Glomerular endothelial cell (primary cell): ENCODE results near the gene UBE2J2. TPM values are rescaled to one million over a fixed set of nuclear protein-coding genes. Genes with fewer than 3 reads are reported as not detected.

Source experiments
- DNase-seq: peaks from one replicate; pipeline ENCODE4 v3.0.0-alpha.2; 2011; ENCODE audit warnings: low read depth, low spot score; ENCODE audit errors: extremely low read depth
- total RNA-seq: library from RNA; depleted of rRNA; stranded (reverse); fragments of >200 nt; gene quantifications from 2 replicates; pipeline ENCODE4 v1.2.3, GENCODE V29; 2015

UBE2J2 gene
- total RNA-seq, 1 donor from 2014 or later: 80.3 TPM

DNA sequence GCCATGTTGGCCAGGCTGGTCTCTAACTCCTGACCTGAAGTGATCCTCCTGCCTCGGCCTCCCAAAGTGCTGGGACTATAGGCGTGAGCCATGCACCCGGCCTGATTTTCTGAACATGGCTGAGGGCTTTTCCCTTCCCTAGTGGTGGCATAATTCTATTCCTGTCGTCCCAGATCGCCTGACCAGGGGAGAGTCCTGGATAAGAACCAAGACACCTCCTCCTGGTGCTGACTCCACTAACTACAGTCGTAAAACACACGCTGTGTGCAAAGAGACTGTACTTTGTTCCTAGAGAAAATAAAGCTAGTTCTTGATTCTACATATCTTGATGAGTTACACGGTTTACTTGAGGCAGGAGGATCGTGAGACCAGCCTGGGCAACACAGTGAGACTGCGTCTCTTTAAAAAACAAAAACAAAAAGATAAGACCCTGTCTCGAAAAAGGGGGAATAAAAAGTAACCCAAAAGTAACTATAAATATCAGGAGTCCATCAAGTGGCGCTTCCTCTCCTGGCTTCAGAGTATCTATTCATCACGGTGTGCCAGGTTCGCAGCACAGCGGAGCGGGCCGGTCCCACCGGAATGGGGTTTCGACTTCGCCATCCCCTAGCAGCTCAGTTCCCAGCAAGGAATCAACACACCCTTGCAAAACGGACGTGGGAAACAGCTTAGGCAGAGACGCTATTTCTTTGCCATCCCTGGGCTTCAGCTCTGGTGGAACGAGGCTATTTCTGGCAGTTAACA lies 42.8 kb downstream of the UBE2J2 start:
- no peak for DNase-seq

DNA sequence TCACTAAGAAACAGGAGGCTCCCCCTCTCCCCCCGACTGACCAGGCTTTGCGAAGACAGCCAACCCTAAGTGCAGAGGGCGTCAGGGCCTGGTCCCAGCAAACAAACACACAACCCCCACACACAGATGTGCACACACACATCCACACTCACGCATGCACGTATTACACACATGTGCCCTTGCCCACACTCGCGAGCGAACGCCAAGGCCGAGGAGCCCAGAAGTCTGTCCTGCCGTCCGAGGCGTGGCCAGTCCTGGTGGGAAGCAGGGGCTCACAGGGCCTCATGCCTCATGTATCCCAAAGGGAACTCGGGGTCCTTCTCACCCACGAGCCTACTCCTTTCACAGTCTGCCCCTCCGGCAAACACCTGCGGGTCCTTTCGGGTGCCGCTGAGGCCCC lies 43.9 kb downstream of the UBE2J2 start:
- no peak for DNase-seq

DNA sequence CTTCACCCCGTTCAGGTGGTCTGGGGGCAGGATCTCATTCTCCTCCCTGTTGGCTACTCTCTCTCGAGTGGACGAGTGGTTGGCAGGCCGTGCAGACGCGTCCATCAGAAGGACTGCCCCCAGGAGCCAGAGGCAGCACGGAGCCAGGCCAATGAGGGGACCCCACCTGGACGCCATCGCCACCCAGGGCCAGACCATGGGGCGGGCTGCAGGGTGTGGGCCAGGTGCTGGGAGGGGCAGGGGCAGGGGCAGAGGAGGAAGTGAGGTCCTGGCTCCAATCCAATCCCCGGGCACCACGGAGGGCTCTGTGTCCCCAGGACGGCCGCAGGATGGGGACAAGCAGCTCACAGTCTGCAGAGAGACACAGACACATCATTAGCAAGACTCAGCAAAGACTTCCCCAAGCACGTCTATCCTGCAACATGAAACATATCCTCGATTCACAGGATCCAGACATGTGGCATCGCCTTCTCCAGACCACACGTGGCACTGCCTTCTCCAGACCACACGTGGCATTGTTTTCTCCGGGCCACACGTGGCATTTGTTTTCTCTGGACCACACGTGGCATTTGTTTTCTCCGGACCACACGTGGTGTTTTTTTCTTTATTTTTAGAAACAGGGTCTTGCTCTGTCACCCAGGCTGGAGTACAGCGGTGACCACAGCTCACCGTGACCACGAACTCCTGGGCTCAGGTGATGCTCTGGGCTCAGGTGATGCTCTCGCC lies 44.9 kb downstream of the UBE2J2 start:
- no peak for DNase-seq

DNA sequence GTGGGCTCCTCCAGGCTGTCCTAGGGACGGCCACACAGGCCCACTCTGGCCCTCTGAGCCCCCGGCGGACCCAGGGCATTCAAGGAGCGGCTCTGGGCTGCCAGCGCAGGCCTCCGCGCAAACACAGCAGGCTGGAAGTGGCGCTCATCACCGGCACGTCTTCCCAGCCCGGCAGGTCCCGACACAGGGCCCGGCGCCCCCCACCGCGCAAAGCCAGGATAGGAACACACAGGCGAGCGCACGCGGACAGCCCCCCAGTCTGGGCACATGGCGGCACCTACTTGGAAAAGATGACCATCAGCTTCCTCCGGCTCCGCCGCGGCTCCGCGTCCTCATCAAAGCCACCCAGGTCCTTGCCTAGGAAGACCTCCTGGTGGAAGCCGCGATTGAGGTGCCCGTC lies 45.5 kb downstream of the UBE2J2 start:
- DNase-seq: no peak

DNA sequence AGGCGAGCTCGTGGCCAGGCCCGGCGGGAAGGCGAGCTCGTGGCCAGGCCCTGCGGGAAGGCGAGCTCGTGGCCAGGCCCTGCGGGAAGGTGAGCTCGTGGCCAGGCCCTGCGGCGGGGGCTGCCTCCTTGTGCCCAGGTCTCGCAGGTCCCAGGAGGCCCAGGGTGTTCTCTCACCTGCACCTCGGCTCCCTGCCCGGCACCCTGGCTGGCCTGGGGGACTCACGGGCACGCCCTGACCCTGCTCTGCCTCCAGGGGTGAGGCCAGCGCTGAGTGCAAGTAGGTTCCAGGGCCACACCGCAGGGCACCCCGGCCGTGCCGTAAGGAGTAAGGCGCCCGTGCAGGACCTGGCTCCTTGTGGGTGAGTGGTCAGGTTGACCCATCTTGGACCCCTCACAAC lies 46.3 kb downstream of the UBE2J2 start:
- DNase-seq: no peak

DNA sequence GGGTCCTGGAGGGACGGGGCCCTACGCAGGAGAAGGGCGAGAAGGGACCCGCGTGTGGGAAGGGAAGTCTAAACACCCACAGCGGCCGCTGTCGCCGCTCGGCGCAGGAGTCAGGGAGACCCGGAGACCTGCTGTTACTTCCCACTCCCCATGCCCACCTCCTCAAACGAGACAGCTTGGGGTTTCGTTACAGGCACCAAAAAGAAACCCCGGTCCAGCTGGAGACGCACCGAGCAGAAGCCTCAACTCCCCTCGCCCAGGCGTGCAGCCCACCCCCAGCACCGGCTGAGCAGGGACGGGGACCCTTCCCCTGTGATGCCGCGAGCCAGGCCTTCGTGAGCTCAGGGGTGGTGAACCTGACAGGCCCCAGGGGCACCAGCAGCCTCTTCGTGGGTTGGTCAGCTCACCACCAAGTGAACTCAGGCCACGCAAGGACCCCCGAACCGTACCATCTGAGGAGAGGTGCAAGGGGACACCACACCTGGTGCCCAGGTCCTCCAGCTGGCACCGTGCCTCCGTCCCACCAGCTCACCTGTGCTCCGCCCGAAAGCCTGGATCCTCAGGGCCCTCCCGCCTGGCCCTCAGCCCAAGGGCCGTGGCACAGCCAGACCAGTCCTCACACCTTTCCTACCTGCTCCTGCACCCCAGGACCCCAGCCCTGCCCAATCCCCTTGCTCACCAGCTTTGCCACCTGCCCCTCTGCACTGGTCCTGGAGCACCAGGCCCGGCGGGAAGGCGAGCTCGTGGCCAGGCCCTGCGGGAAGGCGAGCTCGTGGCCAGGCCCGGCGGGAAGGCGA lies 46.9 kb downstream of the UBE2J2 start:
- DNase-seq: no peak

DNA sequence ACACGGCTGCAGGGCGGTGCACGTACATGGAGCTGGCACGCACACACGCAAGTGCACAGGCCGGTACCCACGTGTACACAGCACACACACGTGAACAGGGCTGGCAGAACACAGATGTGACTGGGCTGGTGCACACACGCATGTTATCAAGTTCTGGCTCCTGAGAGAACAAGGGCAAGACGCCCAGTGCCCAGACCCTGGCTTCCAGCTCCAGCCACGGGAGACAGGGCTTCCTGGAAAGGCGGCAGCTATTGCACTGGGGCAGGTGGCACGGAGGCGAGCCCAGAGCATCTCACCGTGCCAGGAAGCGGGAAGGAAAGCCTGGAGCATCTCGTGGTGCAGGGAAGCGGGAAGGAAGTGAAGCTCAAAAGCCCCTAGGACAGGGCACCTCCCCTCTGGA lies 47.7 kb downstream of the UBE2J2 start:
- DNase-seq: no peak

DNA sequence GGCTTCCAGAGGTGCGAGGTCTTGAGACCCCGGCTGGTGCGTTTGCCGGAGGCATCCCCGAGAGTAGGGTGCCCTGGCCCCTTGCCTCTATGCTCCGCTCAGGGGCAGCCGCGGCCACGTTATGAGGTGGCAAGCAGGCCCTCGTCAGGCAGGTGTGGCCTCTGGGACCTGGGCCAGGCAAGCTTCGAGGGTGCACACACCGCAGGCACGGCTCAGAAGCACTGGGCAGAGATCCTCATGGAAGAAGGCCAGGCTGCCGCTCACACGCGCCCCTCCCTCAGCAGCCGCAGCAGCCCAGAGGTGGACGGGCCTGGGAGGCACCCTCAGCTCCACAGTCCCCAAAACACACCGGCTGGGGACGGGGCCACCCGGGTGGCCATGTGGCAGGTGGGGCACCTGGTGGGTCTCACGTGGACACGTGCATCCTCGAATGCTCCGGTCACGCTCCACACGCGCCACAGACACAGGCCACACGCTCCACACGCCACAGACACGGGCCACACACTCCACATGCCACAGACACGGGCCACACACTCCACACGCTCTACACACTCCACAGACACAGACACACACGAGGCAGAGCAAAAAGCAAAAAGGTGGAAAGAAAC lies 48.3 kb downstream of the UBE2J2 start:
- DNase-seq: no peak

DNA sequence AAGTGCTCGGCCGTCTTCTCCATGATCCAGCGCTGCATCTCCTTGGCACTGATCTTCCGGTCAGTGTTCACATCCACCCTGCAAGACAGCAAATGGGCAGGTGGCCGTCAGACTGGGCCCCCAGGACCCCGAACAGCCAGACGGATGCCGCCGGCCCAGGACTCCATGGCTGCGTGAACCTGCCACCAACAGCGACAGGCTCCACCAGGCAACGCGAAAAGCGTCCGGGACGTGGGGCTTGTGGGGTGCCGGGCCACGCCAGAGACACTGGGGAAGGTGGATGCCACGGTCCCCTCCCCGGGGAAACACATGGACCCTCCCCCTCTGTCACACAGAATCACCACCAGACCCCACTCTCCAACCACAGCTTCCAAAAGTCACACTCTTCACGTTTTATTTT lies 49.8 kb downstream of the UBE2J2 start:
- no peak for DNase-seq

DNA sequence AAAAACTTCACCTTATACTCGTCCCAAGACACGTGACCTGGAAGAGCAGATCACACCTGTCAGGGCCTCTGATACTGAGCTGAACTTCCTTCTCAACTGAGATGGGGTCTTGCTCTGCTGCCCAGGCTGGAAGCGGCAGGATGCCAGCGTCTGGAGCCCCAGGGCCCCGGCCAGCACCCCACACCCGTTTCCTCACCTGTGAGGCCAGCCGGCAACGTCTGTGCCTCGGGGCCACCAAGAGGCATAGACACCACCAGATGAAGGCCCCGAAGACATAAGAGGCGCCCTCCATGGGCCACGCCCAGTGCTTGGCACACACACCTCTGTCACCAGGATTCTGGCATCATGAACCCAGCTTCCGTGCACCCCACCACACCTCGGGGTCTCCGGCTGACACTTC lies 50.3 kb downstream of the UBE2J2 start:
- no peak for DNase-seq

DNA sequence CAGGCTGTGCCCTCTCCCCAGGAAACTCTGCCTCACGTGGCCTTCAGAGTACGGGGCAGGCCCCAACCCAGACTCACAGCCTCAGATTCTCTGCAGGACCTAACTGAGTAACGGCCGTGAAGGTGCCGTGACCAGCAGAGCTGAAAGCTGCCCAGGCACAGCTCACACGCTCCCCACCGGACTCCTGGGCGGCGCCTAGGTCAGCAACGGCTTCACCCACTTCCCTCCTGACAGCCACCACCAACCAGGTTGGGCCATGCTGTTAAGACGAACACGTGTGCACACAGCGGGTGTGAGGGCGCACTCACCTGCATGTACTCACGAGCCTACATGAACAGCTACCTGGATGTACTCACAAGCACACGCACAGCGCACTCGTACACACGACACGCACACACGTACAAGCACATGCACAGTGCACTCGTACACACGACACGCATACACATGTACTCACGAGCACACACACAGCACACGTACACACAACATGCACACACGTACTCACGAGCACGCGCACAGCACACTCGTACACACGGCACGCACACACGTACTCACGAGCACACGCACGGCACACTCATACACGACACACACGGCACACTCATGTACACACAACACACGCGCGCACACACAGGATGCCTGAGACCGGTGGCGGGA lies 51.0 kb downstream of the UBE2J2 start:
- DNase-seq: no peak

DNA sequence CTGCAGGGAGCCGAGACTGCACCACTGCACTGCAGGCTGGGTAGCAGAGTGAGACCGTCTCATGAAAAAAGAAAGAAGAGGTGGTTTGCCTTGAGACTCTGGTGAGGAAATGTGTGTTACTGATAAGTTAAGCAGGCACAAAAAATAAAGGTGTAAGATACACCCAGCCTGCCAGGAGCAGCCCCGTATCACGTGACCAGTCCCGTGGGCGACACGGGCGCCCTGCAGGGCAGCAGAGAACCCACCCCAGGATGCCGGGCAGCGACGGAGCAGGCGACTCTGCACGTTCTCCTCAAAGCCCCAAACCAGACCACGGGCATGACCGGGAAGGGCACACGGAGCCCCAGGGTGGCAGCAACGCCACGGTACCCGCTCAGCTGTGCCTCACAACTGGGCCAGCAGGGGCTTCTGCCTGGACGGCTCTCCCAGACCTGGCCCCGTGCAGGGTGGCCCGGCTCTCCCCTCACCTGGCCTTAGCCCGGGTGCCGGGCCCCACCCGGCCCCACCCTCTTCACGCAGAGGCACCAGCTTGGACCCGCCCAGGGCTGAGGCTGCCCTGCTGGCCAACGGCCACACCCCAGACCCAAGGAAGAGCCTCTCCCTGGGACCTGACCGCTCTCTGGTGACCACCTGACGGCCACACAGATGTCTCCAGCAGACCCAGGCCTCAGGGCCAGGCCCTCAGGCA lies 51.6 kb downstream of the UBE2J2 start:
- DNase-seq: no peak

DNA sequence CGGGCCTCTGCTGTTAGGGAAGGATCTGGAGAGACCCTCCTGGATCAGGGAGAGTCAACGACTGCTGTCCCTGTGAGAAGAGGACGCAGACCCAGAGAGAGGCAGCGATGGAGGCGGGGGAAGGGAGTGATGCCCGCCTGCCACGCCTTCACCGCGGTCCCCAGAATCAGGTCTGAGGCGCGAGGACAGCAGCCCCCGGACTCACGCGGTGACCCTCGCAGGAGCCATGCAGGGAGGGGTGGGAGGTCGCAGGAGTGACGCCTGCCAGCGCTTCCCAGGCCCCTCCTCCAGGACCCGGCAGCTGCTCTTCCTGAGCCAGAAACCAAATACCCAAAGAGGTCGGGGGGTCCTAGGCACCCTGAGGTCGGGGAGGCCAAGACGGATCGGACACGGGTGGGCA lies 53.5 kb downstream of the UBE2J2 start:
- DNase-seq: no peak

DNA sequence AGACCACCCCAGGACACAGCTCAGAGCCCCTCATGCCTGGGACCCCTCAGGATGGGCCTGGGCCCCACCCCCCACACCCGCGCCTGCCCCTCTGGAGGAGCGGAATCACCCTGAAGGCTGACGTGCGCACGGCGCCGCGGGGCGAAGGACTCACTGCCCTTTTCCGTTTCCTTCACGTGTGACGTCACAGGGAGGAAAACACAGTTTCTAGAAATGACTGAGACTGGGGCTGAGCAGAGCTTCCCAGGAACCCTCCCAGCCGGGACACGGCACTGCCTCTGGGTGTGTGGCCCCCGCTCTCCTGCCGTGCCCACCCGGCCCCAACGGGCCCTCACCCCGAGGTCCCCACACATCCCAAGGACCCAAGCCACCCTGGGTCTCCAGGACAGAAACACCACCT lies 54.3 kb downstream of the UBE2J2 start:
- no peak for DNase-seq

DNA sequence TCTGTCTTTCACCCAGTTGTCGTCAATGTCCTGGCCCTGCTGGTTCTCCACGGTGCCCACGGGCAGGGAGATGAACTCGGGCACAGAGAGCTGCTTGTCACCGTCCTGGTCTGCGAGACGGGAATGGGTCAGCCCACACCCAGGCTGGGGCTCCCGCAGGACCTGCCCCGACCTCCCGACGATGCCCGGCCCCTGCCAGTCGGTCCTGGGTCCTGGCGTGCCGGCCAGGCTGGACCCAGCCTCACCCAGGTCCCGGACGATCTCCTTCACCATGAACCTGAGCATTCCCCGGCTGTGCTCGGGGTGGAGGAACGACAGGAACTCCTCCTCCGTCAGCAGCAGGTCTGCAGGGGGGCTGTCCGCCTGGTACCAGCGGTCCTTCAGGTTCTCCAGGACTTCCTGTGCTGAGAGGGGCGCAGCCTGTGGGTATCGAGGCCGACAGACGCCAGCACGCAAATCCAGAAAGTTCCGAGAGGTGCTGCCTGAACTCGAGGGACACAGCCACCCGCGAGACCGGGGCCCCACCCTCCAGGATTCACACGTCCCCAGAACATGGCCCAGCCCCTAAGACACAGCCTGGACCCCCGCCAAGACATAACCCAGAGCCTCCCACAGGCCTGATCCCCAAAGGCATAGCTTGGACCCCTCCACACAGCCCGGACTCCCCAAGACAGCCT lies 55.0 kb downstream of the UBE2J2 start:
- DNase-seq: no peak

DNA sequence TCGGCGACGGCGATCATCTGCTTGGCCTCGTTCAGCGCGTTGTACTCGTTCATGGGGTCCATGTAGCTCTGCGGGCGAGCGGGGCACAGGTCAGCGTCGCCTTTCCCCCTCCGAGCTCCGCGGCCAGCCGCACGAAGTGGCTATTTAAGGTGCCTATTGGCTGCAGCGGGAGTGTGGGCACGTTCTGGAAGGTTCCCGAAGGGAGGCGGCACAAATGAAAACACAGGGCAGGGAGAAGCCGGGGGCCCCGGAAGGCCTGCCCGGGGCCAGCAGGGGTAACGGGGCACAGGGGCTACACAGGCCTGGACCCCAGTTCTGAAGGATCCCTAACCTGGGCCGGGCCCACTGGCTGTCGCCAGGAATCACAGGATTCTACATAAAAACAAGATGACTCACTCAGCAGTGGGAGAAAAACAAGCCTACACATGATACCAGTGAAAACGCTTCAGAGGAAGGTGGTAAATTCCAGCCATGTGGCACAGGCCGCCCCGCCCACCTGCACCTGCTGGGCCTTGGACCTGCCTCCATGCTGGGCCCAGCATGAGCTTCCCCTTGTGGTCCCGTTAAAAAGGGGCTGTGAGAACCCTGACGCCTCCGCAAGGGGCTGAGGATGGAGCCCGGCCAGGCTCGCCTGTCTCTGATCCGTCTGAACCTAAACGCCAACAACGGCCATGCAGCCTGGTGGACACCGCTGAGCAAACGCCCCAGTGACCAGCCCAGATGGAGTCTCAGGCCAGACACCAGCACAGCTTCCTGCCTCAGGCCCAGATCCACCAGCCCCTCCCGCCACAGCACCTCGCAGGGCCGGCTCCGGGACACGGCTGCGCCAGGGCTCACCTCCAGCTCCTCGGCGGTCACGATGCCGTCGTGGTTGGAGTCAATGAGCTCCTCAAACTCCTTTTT lies 55.8 kb downstream of the UBE2J2 start:
- no peak for DNase-seq

DNA sequence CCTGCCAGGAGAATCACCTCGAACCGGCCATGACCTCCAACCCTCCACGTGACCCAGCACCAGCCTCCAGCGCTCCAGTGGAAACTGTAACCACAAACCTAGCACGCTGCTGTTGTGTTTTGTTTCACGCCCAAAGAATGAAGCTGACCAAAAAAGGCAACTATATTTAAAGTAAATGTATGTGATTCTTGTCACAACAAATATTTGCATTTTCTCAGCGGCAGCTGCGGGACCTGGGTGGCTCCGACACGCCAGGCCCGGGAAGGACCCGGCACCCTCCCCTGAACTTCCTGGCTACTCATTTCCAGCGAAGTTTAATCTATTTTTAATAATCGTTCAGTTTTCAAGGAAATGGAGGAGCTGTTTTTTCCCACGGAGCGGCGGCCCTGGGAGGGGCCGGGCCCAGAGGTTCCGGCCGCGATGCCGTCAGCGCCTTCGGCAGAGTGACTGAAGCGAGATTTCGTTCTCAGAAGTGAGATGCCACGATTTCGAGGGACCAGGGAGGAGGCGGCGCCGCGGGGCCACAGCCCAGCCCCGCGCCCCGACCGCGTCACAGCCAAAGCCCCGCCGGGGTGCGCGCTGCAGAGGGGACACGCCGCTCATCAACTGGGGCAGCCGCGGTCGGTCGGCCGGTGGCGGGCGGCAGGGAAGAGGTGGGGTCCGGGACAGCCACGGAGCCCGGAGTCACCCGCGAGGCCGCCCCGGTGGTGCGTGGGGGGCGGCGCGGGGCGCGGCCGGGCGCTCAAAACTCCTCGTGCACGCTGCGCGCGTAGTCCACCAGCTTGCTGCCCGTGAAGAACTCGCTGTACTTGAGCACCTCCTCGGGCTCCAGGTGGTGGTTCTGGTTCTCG lies 56.7 kb downstream of the UBE2J2 start:
- no peak for DNase-seq
